PFSK-1 (cell line): Measurements from ENCODE around the gene VEZF1.

Experiments used
- FOXP2 ChIP-seq: optimal IDR thresholded peaks from 2 replicates; pipeline ENCODE3; 2011; ENCODE audit warnings: borderline replicate concordance, control low read depth, inconsistent platforms; ENCODE audit not compliant: insufficient read depth; ENCODE audit errors: extremely low read length, extremely low read depth
- POLR2AphosphoS5 ChIP-seq: IDR thresholded peaks from 2 replicates; pipeline ENCODE4 v1.6.1; 2012; ENCODE audit warnings: low read depth, mild to moderate bottlenecking, control low read depth, low read length, moderate library complexity
- SIN3A ChIP-seq: IDR thresholded peaks from 2 replicates; pipeline ENCODE4 v1.6.1; 2012; ENCODE audit warnings: mild to moderate bottlenecking, low read length, moderate library complexity, borderline replicate concordance; ENCODE audit not compliant: insufficient read depth
- TAF1 ChIP-seq: IDR thresholded peaks from 2 replicates; pipeline ENCODE4 v1.6.1; 2012; ENCODE audit warnings: low read length, control low read depth, borderline replicate concordance; ENCODE audit not compliant: insufficient read depth
- TF ChIP-seq, protein P1 (sequence below), 2 experiments: IDR thresholded peaks; 2 replicates each; pipeline versions ENCODE4 v1.6.1 to v1.8.0; 2011 to 2012; ENCODE audit warnings: low read depth in 2 of 2, low read length in 2 of 2, control low read depth in 1 of 2, inconsistent platforms in 1 of 2, mild to moderate bottlenecking in 1 of 2, moderate library complexity in 1 of 2; ENCODE audit not compliant: insufficient read depth in 1 of 2

The VEZF1 gene

DNA sequence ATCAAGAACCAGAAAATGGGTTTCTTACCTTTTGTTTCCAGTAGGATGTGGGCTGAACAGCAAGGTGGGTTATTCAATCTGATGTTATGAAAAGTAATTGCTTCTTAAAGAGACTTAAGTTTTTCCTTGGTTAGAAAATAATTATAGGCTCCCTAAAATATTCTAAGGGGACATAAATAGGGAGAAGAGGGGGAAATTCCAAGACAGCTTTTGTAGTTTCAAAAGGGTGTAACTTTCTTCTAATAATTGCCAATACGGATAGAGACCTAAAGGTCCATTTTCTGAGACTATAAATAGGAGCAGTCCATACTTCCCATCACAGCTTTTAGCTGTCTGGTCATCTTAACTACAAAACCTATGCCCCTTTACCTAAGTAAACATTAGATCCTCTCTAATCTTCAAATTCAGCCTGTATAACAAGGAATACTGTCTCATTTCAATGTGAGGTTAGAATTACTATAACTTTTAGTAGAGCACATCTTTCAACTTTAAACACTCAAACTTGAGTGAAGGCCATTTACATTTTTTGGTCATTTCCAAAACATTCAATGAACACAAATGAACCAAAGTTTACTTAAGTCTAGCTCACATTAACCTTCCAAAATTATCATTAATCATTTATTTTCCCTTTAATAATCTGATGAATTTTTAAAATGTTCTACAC, 13.5 kb upstream of the VEZF1 start:
- TF ChIP-seq FOXP2 (no peak), POLR2AphosphoS5 (peak; percentile 64), SIN3A (no peak)
- TF ChIP-seq, protein P1, sequence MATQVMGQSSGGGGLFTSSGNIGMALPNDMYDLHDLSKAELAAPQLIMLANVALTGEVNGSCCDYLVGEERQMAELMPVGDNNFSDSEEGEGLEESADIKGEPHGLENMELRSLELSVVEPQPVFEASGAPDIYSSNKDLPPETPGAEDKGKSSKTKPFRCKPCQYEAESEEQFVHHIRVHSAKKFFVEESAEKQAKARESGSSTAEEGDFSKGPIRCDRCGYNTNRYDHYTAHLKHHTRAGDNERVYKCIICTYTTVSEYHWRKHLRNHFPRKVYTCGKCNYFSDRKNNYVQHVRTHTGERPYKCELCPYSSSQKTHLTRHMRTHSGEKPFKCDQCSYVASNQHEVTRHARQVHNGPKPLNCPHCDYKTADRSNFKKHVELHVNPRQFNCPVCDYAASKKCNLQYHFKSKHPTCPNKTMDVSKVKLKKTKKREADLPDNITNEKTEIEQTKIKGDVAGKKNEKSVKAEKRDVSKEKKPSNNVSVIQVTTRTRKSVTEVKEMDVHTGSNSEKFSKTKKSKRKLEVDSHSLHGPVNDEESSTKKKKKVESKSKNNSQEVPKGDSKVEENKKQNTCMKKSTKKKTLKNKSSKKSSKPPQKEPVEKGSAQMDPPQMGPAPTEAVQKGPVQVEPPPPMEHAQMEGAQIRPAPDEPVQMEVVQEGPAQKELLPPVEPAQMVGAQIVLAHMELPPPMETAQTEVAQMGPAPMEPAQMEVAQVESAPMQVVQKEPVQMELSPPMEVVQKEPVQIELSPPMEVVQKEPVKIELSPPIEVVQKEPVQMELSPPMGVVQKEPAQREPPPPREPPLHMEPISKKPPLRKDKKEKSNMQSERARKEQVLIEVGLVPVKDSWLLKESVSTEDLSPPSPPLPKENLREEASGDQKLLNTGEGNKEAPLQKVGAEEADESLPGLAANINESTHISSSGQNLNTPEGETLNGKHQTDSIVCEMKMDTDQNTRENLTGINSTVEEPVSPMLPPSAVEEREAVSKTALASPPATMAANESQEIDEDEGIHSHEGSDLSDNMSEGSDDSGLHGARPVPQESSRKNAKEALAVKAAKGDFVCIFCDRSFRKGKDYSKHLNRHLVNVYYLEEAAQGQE (IDR thresholded peaks at IDR 0.05; ENCODE audit: insufficient read depth in 1 of 2, low read depth in 2 of 2, low read length in 2 of 2) = no peak

DNA sequence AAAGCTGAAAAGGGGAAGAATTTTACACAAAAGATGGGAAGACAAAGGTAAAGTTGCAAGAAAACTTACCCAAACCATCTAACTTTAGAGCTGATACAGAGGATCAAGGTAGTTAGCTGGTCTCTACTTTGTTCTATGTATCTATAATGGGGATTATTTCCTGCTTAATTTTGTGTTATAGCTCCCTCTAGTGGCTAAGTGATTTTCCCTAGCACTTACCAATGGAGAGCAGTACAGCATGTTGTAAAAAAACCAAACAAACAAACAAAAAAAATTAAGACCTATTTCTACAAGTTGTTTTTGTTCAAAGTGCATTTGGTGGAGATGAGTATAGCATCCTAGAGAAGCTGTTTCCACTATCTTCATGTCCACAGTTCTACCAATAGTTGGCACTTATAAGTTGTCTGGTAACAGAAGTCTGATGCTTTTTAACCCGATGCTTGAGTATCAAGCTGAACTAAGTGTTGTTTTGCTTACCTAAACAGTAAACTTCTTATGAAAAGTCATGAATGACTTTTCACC, 11.5 kb upstream of the VEZF1 start:
- TF ChIP-seq, protein P1 (IDR thresholded peaks at IDR 0.05; ENCODE audit: insufficient read depth in 1 of 2, low read depth in 2 of 2, low read length in 2 of 2) = no peak
- TF ChIP-seq FOXP2 (no peak), POLR2AphosphoS5 (peak; percentile 58; the same call in 1 of the 2 replicates)

DNA sequence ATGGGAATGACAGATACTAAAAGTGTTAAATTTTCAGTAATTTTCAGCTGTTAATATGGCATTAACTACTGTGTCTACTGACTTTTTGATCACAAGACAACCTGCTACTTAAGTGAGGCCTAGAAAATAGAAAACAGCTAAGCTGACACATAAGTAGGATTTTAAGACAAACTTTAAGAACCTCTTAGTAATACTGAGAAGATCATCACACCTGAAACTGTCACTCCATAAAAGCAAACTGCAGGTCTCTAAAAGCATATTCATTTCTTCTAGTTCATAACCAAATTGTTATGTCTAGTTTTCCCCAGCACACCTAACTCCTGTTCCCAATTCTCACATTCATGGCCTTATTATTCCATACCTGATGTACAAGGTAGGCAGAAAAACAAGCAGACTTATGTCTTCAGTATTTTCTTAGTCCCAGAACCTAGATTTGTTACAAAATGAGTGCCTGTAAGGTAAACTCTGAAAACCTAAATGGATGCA, 11.0 kb upstream of the VEZF1 start:
- TF ChIP-seq FOXP2 (no peak), SIN3A (no peak), TAF1 (no peak)
- TF ChIP-seq, protein P1 (IDR thresholded peaks at IDR 0.05; ENCODE audit: insufficient read depth in 1 of 2, low read depth in 2 of 2, low read length in 2 of 2) = no peak

DNA sequence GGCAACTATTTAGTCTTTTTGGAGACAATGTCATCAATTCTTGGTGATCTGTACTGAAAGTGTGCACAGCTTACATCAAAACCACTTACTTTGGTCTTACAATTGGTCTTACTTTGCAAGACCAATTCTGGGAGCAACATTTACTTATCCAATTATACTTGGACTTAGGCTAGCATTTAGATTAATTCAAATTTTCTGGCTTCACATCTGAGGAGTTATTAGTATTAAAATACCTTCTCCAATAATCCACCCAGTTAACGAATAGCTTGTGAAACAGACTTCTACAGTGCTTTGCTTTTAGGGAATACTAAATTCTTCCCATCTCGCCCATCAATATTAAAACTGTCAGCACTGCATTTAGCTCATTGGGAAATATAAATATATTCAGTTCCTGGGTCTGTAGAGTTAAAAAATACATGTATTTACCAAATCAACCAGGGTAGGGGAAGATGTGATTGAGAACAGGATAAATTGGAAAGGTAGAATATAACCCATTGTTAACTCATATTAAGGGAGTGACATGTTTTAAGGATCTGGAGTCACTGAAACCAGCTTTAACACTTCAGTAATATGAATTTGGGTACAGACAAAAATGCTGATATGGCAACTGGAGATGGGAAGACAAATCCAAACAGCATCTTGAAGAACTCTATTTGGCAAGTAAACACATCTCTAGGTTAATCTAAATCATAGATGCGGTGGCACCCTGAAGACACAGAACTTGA, 9.2 kb upstream of the VEZF1 start:
- TF ChIP-seq POLR2AphosphoS5 (peak; percentile 56), FOXP2 (no peak)

DNA sequence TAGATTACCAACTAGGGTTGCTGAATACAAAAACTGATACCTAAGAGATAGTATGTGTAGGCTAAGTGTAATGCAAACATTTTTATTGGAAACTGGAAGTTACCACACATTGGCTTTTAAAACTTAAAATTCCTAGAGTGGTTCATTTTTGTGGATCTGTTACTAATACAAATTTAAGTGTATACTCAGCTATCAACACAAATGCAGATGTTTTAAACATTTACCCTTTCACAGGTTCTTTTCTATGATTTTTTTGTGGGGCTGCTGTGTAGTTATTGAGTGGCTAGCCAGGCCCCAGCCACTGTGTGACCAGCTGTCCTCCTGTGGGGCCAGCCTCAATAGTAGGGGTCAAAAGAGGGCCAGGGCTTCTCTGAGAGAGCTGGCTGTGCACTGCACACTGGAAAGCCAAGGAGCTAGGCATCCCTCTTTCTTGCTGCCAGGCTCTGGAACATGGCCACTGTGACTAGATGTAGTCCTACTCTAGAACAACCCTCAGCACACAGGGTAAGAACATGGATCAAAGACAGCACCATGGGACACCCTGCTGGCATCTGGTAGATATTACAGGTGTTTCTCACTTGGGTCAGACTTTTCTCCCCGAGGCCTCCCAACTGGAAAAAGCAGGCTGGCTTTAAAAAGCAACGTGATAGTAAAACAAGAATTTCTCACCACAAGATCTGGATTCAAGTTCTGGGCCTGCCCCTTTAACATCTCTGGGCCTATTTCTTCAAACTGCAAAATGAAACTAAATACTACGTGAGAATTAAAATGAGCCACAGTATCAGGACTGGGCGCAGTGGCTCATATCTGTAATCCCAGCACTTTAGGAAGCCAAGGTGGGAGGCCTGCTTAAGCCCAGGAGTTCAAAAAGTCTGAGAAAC, 7.3 kb upstream of the VEZF1 start:
- TF ChIP-seq, protein P1 (IDR thresholded peaks at IDR 0.05; ENCODE audit: insufficient read depth in 1 of 2, low read depth in 2 of 2, low read length in 2 of 2) = no peak
- peak; percentile 68; the same call in 1 of the 2 replicates for TF ChIP-seq POLR2AphosphoS5
